ENCODE measurements around the gene LHFPL4. TPM values are rescaled to one million over a fixed set of nuclear protein-coding genes. Genes with fewer than 3 reads are reported as not detected.

Gene LHFPL4
- total RNA-seq, 1 experiment from 2014 or later, result not detected

DNA sequence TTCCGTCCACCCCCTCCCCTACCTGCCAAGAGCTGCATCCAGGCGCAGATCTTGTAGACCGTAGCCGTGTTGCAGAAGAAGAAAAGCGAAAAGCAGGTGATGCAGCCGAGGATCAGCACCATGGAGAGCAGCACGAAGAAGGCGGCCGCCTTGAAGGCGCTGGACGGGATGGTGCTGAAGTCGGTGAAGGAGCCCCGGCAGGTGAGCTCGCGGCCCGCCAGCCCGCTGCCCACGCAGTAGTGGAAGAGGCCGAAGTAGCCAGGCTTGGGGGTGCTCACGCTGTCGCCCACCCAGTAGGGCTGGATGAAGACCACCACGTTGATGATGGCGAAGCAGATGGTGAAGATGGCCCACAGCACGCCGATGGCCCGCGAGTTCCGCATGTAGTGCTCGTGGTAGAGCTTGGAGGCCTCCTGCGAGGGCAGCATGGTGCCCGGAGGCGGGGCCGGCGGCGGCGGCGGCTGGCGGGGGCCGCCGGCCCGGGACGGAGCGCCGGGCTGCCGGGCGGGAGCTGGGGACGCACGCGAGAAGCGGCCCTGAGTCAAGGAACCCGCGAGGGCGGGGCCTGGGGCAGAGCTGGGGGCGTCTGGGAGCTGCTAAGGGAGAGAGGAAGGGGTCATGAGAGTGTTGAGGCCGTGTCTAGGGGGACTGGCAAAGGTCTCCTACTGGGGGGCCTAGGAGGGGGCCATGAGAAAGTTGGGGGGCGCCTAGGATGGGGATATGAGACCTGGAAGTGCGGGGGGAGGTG lies 1.2 kb downstream of the LHFPL4 start:
- no peaks in the 10 kb centered on the region for H3K9me3 Mint-ChIP-seq (ENCODE audit: unreplicated experiment)
- ChIA-PET POLR2A (no interaction called here), CTCF (interaction anchor here (0.5 kb wide), 2 partner anchors 7 to 87 kb away, joined by 3 read pairs; no protein-coding TSS in a partner anchor)
- peaks cover 58% of the 10 kb centered on the region for H3K27me3 Mint-ChIP-seq (ENCODE audit: insufficient read depth, unreplicated experiment)
- H3K4me3 Mint-ChIP-seq (ENCODE audit: unreplicated experiment), result no peak overlapping the region
- H3K36me3 Mint-ChIP-seq (ENCODE audit: insufficient read depth, unreplicated experiment), result no peaks in the 10 kb centered on the region
- no peak overlapping the region for H3K27ac Mint-ChIP-seq (ENCODE audit: low read depth, unreplicated experiment)
- intact Hi-C loops (cut with micrococcal nuclease), result no loop called here
- BruUV-seq (replicated peaks), result no TSS peak
- TF ChIP-seq, protein P1, sequence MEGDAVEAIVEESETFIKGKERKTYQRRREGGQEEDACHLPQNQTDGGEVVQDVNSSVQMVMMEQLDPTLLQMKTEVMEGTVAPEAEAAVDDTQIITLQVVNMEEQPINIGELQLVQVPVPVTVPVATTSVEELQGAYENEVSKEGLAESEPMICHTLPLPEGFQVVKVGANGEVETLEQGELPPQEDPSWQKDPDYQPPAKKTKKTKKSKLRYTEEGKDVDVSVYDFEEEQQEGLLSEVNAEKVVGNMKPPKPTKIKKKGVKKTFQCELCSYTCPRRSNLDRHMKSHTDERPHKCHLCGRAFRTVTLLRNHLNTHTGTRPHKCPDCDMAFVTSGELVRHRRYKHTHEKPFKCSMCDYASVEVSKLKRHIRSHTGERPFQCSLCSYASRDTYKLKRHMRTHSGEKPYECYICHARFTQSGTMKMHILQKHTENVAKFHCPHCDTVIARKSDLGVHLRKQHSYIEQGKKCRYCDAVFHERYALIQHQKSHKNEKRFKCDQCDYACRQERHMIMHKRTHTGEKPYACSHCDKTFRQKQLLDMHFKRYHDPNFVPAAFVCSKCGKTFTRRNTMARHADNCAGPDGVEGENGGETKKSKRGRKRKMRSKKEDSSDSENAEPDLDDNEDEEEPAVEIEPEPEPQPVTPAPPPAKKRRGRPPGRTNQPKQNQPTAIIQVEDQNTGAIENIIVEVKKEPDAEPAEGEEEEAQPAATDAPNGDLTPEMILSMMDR (IDR thresholded peaks at IDR 0.05; ENCODE audit: unreplicated experiment), result no peak
- DNase-seq (ENCODE audit: unreplicated experiment), result no peak
- H3K4me1 Mint-ChIP-seq (ENCODE audit: insufficient read depth, unreplicated experiment), result no peaks in the 10 kb centered on the region

DNA sequence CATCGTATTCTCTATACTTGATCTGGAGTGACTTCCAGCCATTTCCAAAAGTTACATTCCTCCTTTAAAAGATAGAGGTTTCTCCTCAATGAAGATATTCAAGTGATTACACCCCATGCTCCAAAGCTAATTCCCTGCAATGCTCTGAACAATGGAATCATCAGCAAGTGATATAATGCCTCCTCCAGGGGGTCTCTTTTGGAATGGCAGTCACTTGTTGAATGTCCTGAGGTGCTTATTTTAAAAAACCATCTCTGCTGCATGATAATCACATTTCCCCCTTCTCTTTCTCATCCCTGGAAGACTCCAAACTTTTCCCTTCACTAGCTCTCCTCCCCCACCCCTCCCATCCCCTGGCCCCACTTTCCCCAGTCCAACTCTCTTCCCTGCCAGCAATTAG lies 2.6 kb downstream of the LHFPL4 start:
- no peak for DNase-seq (ENCODE audit: unreplicated experiment)
- Mint-ChIP-seq H3K4me1 (ENCODE audit: insufficient read depth, unreplicated experiment) (no peaks in the 10 kb centered on the region), H3K4me3 (ENCODE audit: unreplicated experiment) (no peak overlapping the region), H3K27ac (ENCODE audit: low read depth, unreplicated experiment) (no peak overlapping the region), H3K27me3 (ENCODE audit: insufficient read depth, unreplicated experiment) (peaks cover 58% of the 10 kb centered on the region), H3K36me3 (ENCODE audit: insufficient read depth, unreplicated experiment) (no peaks in the 10 kb centered on the region), H3K9me3 (ENCODE audit: unreplicated experiment) (no peaks in the 10 kb centered on the region)
- POLR2A ChIA-PET, result no interaction called here
- CTCF ChIA-PET, result no interaction called here
- no TSS peak for BruUV-seq (replicated peaks)
- TF ChIP-seq, protein P1 (IDR thresholded peaks at IDR 0.05; ENCODE audit: unreplicated experiment), result no peak
- intact Hi-C loops (cut with micrococcal nuclease), result no loop called here

DNA sequence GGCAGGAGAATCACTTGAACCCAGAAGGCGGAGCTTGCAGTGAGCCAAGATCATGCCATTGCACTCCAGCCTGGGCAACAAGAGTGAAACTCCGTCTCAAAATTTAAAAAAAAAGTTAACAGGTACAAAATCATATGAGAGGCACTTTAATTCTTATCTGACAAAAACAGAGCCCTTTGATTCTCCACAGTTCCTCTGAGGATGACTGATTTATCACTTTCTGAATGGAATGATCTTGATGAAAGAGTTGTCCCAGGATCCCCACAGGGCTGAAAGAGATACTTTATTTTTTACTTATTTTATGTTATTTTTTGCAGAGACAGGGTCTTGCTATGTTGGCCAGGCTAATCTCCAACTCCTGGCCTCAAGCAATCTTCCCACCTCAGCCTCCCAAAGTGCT lies 4.0 kb downstream of the LHFPL4 start:
- Mint-ChIP-seq H3K9me3 (ENCODE audit: unreplicated experiment) (no peaks in the 10 kb centered on the region), H3K36me3 (ENCODE audit: insufficient read depth, unreplicated experiment) (no peaks in the 10 kb centered on the region), H3K27ac (ENCODE audit: low read depth, unreplicated experiment) (no peak overlapping the region), H3K27me3 (ENCODE audit: insufficient read depth, unreplicated experiment) (peaks cover 58% of the 10 kb centered on the region), H3K4me3 (ENCODE audit: unreplicated experiment) (no peak overlapping the region), H3K4me1 (ENCODE audit: insufficient read depth, unreplicated experiment) (no peaks in the 10 kb centered on the region)
- CTCF ChIA-PET, result no interaction called here
- TF ChIP-seq, protein P1 (IDR thresholded peaks at IDR 0.05; ENCODE audit: unreplicated experiment), result no peak
- POLR2A ChIA-PET, result no interaction called here
- BruUV-seq (replicated peaks), result no TSS peak
- DNase-seq (ENCODE audit: unreplicated experiment), result no peak
- intact Hi-C loops (cut with micrococcal nuclease), result no loop called here

DNA sequence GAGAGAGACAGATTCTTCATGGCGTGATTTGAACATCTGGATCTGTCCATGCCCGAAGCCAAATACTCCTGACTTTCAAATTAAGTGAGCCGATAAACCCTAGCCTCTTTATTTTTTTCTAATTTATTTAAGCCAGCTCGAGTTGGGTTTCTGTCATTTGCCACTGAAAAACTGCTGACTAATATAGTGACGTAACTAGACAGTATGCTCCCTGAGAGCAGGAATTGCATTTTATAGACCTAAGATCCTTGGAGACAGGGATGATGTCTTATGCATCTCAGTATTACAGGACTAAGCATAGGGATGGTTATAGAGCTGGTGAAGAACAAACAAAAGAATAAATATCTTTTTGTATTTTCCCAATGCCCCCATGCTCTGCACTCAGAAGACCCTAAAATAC lies 4.6 kb downstream of the LHFPL4 start:
- DNase-seq (ENCODE audit: unreplicated experiment), result no peak
- Mint-ChIP-seq H3K27ac (ENCODE audit: low read depth, unreplicated experiment) (no peak overlapping the region), H3K4me3 (ENCODE audit: unreplicated experiment) (no peak overlapping the region), H3K9me3 (ENCODE audit: unreplicated experiment) (no peaks in the 10 kb centered on the region), H3K4me1 (ENCODE audit: insufficient read depth, unreplicated experiment) (no peaks in the 10 kb centered on the region), H3K36me3 (ENCODE audit: insufficient read depth, unreplicated experiment) (no peaks in the 10 kb centered on the region), H3K27me3 (ENCODE audit: insufficient read depth, unreplicated experiment) (peaks cover 61% of the 10 kb centered on the region)
- ChIA-PET POLR2A (no interaction called here), CTCF (no interaction called here)
- no TSS peak for BruUV-seq (replicated peaks)
- intact Hi-C loops (cut with micrococcal nuclease), result no loop called here
- TF ChIP-seq, protein P1 (IDR thresholded peaks at IDR 0.05; ENCODE audit: unreplicated experiment), result no peak
